GM19455 (cell line): ENCODE data around the gene KDM5A.

Experiments used
- ATAC-seq: cut with Tn5 transposase; IDR thresholded peaks from one replicate; pipeline ENCODE4 v1.9.1; 2021; ENCODE audit not compliant: unreplicated experiment

KDM5A gene

DNA sequence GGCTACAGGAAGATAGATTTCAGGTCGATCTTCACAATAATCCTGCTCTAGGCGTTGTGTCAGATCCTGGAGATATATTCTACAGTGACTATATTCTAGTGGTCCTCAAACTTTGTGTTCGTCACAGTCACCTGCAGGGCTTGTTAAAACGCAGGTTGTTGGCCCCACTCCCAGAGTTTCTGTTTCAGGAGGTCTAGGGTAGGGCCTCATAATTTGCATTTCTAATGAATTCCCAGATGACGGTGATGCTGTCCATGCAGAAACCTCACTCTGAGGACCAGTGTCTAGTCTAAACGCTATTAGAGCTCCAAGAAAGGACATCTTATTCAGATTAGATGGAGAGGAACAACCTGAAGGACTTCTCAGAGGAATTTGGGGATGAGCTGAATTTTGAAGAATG, 113.3 kb downstream of the KDM5A start:
- no peak for ATAC-seq

DNA sequence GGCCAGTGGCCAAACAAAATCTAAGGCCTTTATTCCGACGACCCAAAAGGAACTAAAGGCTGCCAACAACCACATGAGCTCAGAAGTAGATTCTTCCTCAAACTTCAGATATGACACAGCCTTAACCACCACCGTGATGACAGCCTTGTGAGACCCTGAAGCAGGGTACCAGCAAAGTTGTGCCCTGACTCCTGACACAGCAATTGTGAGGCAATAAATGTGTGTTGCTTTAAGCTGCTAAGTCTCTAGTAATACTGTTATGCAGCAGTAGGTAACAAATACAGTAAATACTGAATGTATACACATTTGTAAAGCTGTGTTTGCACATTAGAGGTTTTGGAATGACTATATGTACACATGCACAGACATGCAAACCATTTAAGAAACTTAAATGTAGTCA, 115.7 kb downstream of the KDM5A start:
- no peak for ATAC-seq

DNA sequence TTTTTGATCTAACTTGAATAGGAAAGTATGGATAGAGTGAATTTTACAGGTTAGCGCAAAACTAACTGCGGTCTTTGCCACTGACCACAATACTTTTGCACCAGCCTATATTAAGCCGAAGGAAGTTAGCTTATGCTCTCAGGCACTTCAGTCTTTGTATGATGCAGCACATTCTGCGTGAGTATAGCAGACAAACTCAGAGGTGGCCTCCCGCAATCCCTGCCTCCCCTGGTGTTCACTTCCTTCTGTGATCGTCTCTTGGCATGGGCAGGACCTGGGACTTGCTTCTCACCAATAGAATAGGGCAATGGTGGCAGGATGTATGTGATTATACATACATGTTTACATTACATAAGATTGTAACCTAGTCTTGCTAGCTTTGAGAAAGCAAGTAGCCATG, 116.2 kb downstream of the KDM5A start:
- no peak for ATAC-seq

DNA sequence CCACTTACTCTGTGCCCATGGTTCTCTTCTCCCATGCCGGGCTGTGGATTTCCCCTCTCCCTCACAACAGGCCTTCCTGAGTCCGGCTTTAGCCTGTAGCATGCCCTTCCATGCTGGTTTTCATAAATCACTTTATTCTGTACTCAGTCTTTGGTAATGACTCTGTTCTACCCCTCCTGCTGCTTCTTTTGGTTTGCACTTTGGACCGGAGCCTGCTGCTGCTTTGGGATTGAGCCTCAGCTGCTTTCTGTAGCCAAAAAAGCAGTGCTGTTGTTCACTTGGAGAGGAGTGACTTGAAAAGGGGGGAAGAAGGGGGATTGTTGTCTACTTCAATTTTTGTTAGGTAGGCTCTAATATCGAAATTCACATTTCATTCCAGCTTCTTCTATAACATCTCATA, 118.0 kb downstream of the KDM5A start:
- no peak for ATAC-seq

DNA sequence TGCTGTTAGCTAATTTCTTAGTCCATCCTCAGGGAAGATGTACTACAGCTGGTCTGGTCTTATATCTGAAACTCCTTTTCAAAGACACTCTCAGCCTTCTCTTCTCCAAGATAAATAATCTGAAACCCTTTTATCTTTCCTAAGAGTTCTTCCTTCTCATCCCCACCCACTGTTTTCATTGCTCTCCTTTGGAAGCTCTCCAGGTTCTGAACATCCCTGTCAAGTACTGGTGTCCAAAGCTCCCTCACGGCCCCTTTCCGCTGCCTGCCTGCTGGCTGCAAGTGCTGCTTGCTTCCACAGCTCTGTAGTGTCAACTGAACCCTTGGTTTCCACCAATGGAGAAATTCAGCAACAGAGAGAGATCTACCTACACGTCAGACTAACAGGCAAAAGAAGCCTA, 119.9 kb downstream of the KDM5A start:
- ATAC-seq = no peak

DNA sequence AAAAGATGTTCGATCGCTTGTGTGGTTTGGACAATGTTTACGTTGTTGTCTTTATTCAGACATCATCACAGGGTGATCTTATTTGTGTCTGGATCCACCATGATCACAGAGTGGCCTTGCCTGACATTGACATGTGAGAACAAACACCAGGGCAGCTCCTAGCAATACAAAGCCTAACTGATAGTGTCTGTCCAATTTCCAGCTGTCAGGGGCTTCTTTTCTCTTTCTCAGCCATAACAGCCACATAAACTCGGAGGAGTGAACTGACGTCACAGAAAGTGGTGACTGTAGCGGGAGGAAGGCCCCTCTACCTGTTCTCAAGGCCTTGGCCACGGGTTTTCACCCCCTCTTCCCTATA, 120.7 kb downstream of the KDM5A start:
- ATAC-seq = no peak

DNA sequence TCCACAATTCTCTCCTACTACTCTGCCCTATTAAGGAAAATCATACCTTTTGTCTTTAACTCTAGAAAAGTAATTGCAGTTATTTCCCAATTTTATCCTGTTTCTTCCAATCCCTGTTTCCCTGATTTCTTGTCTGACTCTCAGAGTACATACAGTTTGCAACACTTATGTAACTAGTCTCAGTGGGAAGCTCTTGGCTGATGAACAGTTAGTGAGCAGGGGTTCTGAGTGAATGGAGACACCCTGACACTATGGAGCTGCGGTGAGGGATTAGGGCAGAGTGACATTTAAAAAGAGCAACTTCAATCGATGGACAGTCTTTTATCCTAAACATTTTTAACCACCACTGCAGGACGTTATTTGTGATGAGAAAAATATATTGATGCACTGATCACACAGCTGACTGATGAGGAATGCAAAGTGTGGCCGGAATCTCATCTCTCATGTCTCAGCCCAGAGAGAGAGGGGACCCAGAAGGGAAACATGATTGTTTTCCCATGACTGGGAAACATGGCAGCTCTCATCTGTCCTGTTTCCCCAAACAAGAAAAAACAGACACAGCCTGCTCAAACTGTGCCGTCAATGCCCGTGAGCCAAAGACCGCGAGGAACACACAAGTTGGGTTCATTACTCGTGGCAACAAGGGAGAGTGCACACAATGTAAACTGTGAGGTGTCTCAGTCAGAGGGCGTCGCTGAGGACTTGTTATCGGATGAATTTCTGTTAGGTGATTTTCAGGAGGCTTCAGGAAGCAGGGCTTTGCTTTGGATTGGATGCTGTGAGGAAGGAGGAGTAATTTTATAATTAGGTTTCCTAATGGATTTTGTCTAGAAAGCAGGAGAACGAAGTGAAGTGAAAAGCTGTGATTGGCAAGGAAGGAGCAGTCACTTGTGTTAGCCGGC, 121.3 kb downstream of the KDM5A start:
- no peak for ATAC-seq

DNA sequence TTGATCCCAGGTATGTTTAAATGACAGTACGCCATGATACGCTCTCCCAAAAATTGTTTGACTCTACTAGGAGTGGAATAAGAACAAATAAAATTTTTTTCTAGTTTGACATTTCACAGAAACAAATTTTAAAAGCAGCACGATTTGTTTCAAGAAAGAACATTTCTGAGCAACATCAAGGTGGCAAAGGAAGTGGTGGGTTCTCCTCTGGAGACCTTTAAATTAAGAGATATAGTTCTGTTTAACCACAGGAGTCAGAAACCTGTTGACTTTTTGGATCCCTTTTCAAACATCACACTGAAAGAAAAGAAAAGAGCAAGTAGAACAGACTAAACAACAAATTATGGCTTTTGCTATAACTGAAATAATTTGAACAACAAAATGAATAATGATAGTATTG, 124.0 kb downstream of the KDM5A start:
- no peak for ATAC-seq

DNA sequence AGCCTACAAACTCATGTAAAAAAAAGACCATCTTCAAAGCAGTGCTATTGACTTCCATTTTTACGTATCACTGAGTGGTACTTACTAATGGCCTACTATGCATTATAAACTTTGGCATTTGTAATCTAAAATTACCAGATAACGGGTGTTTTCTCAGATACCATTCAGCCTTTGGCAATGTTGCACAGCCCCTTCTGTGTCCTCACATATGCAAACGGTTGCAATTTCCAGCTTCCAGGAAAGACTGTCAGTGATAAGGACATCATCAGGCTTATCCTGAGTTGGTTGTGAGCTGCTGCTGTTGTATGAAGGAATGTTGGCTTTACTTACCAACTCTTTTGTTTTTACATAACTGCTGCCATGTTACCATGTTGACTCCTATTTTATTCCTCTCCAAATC, 124.9 kb downstream of the KDM5A start:
- no peak for ATAC-seq

DNA sequence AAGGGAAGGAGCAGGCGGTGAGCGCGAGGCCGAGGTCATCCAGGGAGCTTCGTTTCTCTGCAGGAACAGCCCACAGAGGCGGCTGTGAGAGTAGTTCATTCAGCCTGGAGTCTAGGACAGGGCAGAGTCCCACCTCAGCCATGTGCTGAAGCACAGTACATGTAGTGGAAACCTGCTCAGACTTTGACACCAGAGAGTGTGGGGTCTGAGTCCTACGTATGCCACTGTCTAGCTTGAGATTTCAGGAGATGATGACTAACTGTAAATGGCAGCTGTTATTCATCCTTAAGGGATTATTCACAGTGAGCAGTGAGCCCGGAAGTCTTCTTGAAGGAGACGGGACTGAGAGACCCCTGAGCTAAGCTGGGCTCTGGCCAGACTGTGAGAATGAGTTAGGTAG, 125.5 kb downstream of the KDM5A start:
- no peak for ATAC-seq

DNA sequence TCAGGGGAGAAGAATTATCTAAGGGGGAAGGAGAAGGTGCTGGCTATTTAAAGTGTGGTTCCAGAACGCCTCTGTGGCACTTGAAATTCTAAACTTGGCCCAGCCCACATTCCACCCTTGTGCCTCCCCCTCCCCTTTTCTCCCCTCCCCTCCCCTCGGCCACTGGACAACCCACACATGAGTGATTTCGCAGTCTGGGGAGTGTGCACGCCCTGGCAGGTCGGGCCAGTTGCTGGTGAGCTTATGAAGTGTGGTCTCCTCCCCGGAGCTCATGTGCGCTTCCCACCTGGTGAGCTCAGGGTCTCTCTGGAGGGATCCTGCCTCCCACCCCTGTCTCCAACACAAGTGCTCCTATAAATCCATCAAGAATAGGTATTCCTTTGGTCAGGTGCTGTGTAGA, 126.3 kb downstream of the KDM5A start, which contains the start of gene SLC6A13:
Gene SLC6A13 (minus strand): TSS at position 20 of the 400 bp plus-strand sequence. CDS start 2,784 bp downstream, outside the sequence.
- no peak for ATAC-seq

DNA sequence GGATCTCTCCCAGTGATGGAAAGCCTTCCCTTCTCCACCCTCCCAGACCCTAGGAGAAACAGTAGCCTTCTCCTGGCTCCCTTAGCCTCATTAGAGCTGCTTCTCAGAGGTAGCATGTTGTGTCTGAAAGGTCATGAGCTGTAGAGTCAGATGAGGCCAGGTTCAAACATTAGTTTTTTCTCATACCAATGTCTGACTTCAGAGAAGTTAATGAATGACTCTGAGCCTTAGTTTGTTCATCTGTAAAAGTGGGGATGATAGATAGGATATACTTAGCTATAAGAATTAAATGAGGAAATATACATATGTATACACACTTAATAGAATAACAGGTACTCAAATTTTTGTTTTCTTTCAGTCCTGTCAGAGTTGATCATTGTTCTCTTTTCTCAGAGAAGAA, 127.0 kb downstream of the KDM5A start:
- no peak for ATAC-seq

DNA sequence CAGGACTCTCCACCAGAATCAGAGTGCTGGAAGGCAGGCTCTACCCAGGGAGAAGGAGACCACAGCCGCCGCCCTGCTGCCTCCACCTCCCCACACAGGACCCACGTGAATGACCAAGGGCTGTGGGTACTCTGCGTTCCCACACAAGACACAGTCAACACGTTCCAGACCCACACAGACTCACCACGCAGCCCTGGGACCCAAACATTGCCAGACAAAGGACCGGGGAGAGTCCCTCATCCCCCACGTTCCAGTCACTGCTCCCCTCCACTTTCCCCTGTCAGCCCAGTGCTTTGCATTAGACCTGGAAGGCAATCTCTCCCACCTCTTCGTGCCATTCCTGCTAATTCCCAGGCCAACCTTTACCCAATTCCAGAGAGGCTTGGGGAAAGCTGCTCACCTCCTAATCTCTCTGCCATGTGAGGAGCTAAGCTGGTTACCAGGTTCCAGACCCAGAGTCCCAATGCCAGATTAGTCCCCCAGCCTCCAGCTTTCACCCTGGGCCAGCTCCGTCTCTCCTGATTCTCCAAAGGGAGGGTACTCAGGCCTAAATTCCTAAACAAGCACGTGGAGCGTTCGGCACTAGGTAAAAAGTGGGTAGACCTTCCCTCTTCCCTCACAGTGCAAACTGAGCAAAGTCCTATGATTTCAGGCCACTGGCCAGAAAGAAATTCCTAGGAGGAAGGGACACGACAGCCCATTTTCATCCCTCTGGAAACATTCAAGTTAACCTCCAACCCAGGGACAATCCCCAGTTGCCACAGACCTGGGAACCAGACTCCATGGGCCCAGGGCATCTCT, 131.4 kb downstream of the KDM5A start:
- ATAC-seq = no peak

DNA sequence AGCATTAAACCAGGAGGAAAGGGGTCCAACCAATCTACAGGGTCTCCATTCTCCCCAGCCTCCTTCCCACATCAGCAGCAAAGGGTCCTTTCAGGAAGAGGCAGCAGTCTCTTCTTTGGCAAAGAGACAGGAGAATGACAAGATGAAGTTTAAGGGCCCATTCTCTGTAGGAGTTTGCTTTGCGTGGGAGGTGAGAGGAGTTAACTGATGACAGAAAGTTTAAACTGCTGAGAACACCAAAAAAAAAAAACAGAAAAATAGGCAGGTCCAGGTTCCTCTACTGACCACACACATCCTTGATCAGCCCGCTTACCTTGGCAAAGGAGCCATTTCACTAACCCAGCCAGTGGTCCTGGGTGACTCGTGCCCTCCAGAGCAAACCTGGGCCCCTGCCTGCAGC, 132.2 kb downstream of the KDM5A start:
- ATAC-seq = no peak

DNA sequence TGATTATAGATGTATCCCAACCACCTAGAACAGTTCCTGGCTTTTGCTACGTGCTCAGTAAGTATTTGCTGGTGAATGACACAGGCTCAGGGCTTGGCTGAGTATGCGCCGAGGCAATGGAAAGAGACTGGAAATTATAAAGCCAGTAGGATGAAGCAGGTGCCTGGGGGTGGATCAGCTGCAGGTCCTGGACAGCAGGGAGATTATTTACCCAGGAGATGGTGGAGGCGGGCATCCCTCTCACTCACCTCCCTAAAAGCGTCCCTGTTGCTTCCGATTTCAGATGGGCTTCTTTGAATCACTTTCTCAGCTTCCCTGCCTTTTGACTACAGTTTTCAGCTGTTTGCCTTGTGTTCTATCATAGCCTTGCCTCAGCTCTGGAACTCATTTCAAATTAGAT, 132.9 kb downstream of the KDM5A start:
- no peak for ATAC-seq

DNA sequence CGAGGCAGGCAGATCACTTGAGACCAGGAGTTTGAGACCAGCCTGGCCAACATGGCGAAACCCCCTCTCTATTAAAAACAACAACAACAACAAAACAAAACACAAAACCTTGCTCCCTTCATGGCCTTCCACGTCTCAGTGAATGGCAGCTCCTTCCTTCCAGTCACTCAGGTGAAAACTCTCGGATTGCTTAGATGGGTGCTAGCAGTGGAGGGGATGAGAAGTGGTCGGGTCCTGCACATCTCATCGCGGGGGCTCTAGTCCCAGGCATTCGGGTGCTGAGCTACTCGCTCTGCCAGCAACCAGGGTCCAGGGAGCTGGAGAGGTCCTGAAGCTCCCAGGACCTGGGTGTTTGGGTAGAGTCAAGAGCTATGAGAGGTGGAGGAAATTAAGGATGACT, 134.2 kb downstream of the KDM5A start:
- no peak for ATAC-seq

DNA sequence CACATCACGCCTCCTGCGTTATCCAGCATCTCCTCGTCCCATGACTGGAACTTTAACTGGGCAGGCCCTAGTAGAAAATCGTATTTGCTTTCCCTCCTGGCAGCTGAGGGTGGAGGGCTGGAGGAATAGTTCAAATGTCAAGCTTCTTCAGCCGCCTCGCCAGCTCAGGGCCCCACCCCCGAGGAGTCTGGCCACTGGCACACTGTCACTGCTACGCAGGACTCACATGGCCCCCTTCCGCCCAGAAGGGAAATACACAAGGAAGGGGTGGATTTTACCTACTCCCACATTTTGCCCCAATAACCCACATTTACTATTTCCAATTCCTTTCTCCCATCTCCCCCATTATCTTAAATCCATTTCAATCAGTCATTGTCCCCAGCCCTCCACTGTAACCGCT, 135.1 kb downstream of the KDM5A start:
- no peak for ATAC-seq

DNA sequence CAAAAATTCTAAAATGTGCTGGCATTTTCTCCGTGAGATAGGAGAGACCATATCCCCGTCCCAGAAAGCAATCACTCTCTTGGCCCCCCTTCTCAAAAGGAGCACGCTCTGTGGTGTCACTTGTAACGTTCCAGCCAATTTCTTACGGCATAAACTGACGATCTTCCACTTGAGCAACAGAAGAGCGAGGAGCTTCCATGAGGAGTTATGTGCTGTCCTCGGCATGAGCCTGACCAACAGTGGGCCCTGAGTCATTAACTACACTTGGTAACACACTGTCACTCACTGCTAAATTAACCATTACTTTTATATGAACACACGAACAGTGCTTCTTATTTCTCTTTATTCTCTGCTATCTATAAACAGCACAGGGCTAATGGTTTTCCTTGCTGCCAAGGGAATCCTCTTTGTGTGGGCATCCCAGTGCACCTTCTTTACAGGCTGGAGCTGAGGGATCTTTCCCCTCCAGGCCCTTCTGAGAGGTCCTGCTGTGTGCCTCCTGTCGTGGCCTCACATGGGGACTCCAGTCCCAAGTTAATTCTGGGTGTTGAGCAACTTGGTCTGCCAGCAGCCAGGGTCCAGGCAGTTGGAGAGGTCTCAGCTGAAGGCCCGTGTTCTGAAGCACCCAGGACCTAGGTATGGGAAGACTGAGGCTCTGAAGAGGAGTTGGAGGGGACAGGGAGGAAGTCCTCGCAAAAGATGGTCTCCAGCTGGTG, 135.8 kb downstream of the KDM5A start:
- ATAC-seq = no peak

DNA sequence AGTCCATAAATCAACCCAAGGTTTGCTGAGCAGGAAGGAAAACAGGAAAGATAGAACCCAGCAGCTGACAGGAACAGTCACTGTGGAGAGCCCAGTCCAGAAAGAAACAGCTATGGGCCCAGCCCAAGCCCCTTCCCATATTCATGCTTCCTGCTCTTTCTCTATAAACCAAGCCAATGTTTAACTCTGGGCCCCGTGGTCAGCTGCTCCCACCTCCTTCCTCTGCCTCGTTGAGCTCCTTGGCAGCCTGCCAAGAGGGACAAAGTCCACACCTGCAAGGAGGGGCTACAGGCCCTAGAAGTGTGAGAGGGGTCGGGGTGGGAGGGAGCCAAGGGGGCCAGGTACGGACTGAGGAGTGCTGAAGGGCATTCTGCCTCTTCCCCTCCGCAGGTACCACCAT, 136.5 kb downstream of the KDM5A start:
- ATAC-seq = no peak

DNA sequence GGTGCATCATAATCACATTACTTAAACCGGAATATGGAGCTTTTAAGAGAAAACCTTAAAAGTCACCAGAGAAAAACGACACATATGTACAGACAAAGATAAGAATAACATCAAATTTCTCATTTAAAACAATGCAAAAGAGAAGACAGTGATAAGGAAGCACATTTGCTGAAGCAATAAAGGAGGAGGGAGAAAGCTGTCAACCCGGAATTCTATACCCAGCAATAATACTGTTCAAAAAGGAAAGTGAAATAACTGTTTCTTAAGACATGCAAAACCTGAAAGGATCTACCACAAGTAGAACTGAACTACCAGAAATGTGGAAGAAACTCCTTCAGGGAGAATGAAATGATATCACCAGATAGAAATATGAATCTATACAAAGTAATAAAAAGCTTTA, 141.8 kb downstream of the KDM5A start:
- no peak for ATAC-seq

DNA sequence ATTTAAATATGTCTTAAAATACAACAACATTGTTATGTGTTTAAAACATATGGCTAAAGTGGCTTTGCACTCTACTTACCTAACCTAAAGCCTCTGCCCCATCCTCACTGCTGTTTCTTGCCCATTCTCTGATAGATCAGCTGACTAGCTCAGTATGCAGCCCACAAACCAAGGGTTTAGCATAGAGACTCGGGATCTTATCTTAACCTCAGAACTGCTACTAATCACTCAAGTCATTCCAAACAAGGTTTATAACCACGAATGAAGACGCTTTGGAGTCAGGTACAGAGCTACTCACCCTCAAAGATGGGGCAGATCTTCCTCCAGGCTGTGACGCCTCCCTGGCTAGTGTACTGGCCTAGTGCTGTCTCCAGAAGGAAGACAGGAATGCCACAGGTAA, 145.7 kb downstream of the KDM5A start:
- ATAC-seq = no peak

DNA sequence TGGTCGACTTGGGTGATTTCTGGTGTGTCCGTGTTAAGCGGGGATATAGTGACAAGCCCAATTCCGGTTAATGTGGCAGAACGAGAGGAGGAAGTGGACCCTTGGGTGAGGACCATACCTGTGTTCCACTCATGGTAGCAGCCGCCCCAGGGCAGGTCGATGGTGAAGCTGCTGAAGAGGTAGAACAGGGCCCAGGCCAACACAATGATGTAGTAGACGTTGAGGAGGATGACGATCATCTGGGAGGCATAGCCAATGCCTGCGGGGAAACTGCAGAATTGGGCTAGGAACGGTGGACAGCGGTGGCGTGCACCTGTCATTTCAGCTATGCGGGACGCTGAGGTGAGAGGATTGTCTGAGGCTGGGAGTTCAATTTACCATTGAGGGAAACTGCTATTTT, 146.6 kb downstream of the KDM5A start:
- ATAC-seq = no peak
